ENCODE measurements around the gene ARIH2. TPM values are rescaled to one million over a fixed set of nuclear protein-coding genes. Genes with fewer than 3 reads are reported as not detected.

Gene ARIH2
- total RNA-seq, 4 donors from 2014 or later: 57.9 to 148 (median 61.8) TPM

DNA sequence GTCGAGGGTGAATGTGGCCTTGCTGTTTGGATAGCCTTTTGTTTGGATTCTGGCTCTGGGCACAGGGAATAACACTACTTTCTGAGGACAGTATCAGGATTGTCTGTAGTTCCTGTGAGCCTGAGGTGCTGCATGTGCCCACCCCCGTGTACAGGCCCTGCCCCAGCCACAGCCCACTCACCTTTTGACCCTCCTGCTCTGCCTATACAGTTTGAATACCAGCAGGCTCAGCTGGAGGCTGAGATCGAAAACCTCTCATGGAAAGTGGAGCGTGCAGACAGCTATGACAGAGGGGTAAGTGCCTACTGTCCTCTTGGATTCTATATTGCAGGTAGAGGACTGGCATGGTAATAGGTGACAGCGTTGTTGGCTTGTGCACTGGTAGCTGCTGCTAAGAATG, 64.0 kb downstream of the ARIH2 start:
- Histone ChIP-seq H3K9me3 (no peaks in the 10 kb centered on the region), H3K36me3 (peaks cover 76% of the 10 kb centered on the region), H3K27ac (no peak overlapping the region), H3K4me1 (peaks cover 5% of the 10 kb centered on the region), H3K27me3 (no peaks in the 10 kb centered on the region), H3K4me3 (no peak overlapping the region)
- DNase-seq (ENCODE audit: low spot score in 2 of 2): no peak
- TF ChIP-seq, protein P1, sequence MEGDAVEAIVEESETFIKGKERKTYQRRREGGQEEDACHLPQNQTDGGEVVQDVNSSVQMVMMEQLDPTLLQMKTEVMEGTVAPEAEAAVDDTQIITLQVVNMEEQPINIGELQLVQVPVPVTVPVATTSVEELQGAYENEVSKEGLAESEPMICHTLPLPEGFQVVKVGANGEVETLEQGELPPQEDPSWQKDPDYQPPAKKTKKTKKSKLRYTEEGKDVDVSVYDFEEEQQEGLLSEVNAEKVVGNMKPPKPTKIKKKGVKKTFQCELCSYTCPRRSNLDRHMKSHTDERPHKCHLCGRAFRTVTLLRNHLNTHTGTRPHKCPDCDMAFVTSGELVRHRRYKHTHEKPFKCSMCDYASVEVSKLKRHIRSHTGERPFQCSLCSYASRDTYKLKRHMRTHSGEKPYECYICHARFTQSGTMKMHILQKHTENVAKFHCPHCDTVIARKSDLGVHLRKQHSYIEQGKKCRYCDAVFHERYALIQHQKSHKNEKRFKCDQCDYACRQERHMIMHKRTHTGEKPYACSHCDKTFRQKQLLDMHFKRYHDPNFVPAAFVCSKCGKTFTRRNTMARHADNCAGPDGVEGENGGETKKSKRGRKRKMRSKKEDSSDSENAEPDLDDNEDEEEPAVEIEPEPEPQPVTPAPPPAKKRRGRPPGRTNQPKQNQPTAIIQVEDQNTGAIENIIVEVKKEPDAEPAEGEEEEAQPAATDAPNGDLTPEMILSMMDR (IDR thresholded peaks at IDR 0.05): no peak
- TF ChIP-seq POLR2A (IDR thresholded peaks at IDR 0.05) (no peak), EP300 (IDR thresholded peaks at IDR 0.05) (no peak), POLR2AphosphoS5 (IDR thresholded peaks at IDR 0.05) (no peak)
- WGBS: 82% methylated on average over 5 of the region's 5 CpGs

DNA sequence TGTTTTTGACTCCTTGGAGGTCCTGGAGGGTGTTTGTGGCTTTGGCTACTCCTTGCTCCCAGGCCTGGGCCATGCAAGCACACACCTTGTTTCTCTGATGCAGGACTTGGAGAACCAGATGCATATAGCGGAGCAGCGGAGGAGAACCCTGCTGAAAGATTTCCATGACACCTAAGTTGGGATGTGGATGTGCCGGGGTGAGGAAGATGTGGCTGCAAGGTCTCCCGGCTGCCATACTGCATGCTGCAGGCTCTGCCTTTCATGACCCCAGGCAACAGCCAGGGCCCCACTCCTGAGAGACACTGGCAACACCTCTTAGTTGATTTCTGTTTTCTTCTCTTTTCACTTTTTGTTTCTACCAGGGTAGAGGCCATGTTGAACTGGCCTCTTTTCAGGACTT, 64.5 kb downstream of the ARIH2 start:
- 98% methylated on average over 4 of the region's 4 CpGs for WGBS
- H3K36me3 ChIP-seq: peaks cover 72% of the 10 kb centered on the region
- TF ChIP-seq, protein P1 (IDR thresholded peaks at IDR 0.05): no peak
- TF ChIP-seq EP300 (IDR thresholded peaks at IDR 0.05) (no peak), POLR2A (IDR thresholded peaks at IDR 0.05) (no peak), POLR2AphosphoS5 (IDR thresholded peaks at IDR 0.05) (no peak)
- peaks cover 4% of the 10 kb centered on the region for H3K4me1 ChIP-seq
- H3K27me3 ChIP-seq: no peaks in the 10 kb centered on the region
- no peak overlapping the region for H3K27ac ChIP-seq
- no peak for DNase-seq (ENCODE audit: low spot score in 2 of 2)
- no peak overlapping the region for H3K4me3 ChIP-seq
- H3K9me3 ChIP-seq: no peaks in the 10 kb centered on the region

DNA sequence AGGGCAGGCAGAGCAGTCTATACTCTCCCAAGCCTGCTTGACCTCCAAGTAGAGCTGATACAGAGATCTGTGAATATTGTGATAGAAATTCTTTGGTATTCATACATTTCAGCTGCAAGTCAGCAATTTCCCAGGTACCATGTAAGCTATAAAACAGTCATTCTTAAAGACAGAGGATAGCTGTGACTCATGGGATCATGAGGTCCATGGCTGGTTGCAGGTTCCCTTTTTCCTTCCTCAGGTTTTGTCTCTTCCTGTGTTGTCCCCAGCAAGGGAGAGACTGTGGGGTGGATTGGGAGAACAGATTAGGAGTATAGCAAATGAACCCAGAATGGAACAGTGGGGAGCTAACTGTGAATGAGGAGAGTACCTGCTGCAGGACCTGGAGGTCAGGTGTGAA, 66.0 kb downstream of the ARIH2 start:
- TF ChIP-seq EP300 (IDR thresholded peaks at IDR 0.05) (no peak), POLR2A (IDR thresholded peaks at IDR 0.05) (no peak), POLR2AphosphoS5 (IDR thresholded peaks at IDR 0.05) (no peak)
- TF ChIP-seq, protein P1 (IDR thresholded peaks at IDR 0.05): no peak
- H3K27me3 ChIP-seq: no peaks in the 10 kb centered on the region
- H3K4me1 ChIP-seq: peaks cover 13% of the 10 kb centered on the region
- H3K4me3 ChIP-seq: no peak overlapping the region
- no peak for DNase-seq (ENCODE audit: low spot score in 2 of 2)
- no peak overlapping the region for H3K27ac ChIP-seq
- peaks cover 61% of the 10 kb centered on the region for H3K36me3 ChIP-seq
- H3K9me3 ChIP-seq: no peaks in the 10 kb centered on the region

DNA sequence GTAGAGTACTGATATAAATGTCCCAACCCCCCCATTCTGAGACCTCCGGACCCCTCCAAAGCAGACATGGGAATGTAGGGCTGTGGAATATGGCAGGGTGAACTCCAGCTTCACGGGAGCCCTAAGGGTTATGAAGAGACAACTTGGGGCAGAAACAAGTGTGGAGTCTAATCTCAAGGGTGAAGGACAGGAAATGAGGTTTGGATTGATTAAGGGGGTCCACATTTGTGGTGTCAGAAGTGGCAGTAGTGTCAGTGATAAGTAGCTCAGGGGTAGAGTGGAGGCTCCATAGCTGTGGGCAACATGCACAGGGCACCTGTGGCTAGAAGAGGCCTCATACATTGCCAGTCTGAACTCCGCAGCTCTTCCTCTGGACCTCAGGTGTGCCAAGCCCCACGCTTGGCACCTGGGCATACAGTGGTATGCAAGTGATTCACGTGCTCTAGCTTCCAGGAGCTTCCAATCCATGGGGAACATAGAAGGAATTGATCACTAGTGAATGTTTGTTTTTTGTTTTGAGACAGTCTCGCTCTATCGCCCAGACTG, 67.3 kb downstream of the ARIH2 start:
- 94% methylated on average over 7 of the region's 7 CpGs for WGBS
- Histone ChIP-seq H3K27me3 (no peaks in the 10 kb centered on the region), H3K36me3 (peaks cover 48% of the 10 kb centered on the region), H3K27ac (no peak overlapping the region), H3K4me3 (no peak overlapping the region), H3K4me1 (peaks cover 23% of the 10 kb centered on the region), H3K9me3 (no peaks in the 10 kb centered on the region)
- TF ChIP-seq, protein P1 (IDR thresholded peaks at IDR 0.05): no peak
- no peak for TF ChIP-seq POLR2AphosphoS5 (IDR thresholded peaks at IDR 0.05)
- no peak for TF ChIP-seq EP300 (IDR thresholded peaks at IDR 0.05)
- DNase-seq (ENCODE audit: low spot score in 2 of 2): no peak

DNA sequence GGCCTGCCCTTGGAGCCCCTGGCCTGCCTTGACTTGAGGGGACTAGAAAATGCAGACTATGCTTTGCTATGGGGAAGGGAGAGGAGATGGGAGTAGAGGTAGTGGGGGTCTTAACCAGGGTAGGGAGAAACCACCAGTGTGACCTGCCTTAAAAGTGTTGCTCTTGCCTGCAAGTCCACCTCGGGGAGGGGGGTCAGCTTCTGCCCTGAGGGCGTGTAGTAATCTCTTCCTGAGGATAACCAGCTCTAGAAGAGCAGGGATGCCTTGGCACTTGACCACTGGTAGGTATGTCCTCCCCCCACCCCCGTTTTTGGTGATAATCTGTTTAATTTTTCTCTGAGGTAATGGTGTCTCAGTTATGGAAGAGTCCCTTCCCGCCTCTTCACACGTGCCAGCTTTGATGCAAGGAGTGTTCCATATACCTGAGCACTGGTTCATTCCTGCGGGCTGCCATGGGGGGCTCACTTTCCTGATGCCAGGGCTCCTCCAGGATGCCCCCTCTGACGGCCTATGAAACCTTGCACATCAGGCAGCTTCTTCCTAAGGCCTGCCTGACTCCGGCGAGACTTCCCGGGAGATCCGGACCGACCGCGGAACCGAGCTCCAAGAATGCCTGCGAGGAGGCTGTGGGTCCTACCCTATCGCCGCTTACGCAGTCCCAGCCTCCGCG, 70.6 kb downstream of the ARIH2 start:
- DNase-seq (ENCODE audit: low spot score in 2 of 2): peak in 1 of 2 donors; percentile 66
- peak overlapping the region; percentile 94 for H3K27ac ChIP-seq
- 13% methylated on average over 12 of the region's 21 CpGs for WGBS
- peaks cover 38% of the 10 kb centered on the region for H3K4me1 ChIP-seq
- H3K9me3 ChIP-seq: no peaks in the 10 kb centered on the region
- TF ChIP-seq EP300 (IDR thresholded peaks at IDR 0.05) (no peak), POLR2AphosphoS5 (IDR thresholded peaks at IDR 0.05) (no peak), POLR2A (IDR thresholded peaks at IDR 0.05) (no peak)
- TF ChIP-seq, protein P1 (IDR thresholded peaks at IDR 0.05): no peak
- H3K27me3 ChIP-seq: no peaks in the 10 kb centered on the region
- H3K4me3 ChIP-seq: peak overlapping the region; percentile 93
- H3K36me3 ChIP-seq: peaks cover 22% of the 10 kb centered on the region
